Measurements from ENCODE around the gene SC5D. TPM values are rescaled to one million over a fixed set of nuclear protein-coding genes. Genes with fewer than 3 reads are reported as not detected.

The SC5D gene
- total RNA-seq, 2 experiments from 2014 or later, result 87.7 to 92.7 TPM

- no peaks in the 10 kb centered on the region for H3K27me3 Mint-ChIP-seq
- no peaks in the 10 kb centered on the region for H3K9me3 ChIP-seq (ENCODE audit: control insufficient read depth in 1 of 2, insufficient read depth in 1 of 2, low read length in 2 of 2)
- H3K9me3 Mint-ChIP-seq, result no peaks in the 10 kb centered on the region
- no peaks in the 10 kb centered on the region for H3K36me3 Mint-ChIP-seq (ENCODE audit: low read depth)
- H3K27ac ChIP-seq (ENCODE audit: low read depth in 1 of 2, low read length in 2 of 2), result no peak overlapping the region
- TF ChIP-seq CTCF (IDR thresholded peaks at IDR 0.05), result no peak
- H3K4me3 ChIP-seq (ENCODE audit: low read length), result no peak overlapping the region
- CTCF ChIA-PET, result interaction anchor here (2.4 kb wide), 1 partner anchor 269 kb away, joined by 7 read pairs; no protein-coding TSS in a partner anchor
- intact Hi-C loops (cut with DNase I, micrococcal nuclease), result loop anchor here (5.0 to 10.0 kb wide), 3 partner anchors 52 to 129 kb away; partner anchors contain the start of genes SORL1 (in 2 of the 2) and SORL1-AS1 (in 2 of the 2)
- peaks cover 33% of the 10 kb centered on the region for H3K4me1 Mint-ChIP-seq (ENCODE audit: low read depth)
- ATAC-seq (ENCODE audit: poor library complexity) (no peak), DNase-seq (no peak)
- peaks cover 15% of the 10 kb centered on the region for H3K4me1 ChIP-seq (ENCODE audit: insufficient read depth, low read length)
- H3K27me3 ChIP-seq (ENCODE audit: control insufficient read depth in 1 of 2, insufficient read depth in 2 of 2, low read length in 2 of 2), result no peaks in the 10 kb centered on the region
- H3K27ac Mint-ChIP-seq, result no peak overlapping the region
- POLR2A ChIA-PET, result interaction anchor here (0.6 to 0.8 kb wide), 2 partner anchors 71 to 127 kb away, joined by 3 read pairs; no protein-coding TSS in a partner anchor
- no peaks in the 10 kb centered on the region for H3K36me3 ChIP-seq (ENCODE audit: insufficient read depth, low read length)
- no peak overlapping the region for H3K4me3 Mint-ChIP-seq
These were observed 30.6 kb downstream of the SC5D start for GRCh38 chr11:121323046-121323607.

- Mint-ChIP-seq H3K4me1 (ENCODE audit: low read depth) (peaks cover 19% of the 10 kb centered on the region), H3K9me3 (no peaks in the 10 kb centered on the region), H3K27ac (no peak overlapping the region), H3K4me3 (no peak overlapping the region), H3K36me3 (ENCODE audit: low read depth) (no peaks in the 10 kb centered on the region), H3K27me3 (no peaks in the 10 kb centered on the region)
- no peaks in the 10 kb centered on the region for H3K9me3 ChIP-seq (ENCODE audit: control insufficient read depth in 1 of 2, insufficient read depth in 1 of 2, low read length in 2 of 2)
- CTCF ChIA-PET, result interaction anchor here (1.2 kb wide), 1 partner anchor 265 kb away, joined by 3 read pairs; no protein-coding TSS in a partner anchor
- H3K4me3 ChIP-seq (ENCODE audit: low read length), result no peak overlapping the region
- intact Hi-C loops (cut with DNase I, micrococcal nuclease), result loop anchor here in 1 of 2 experiments (10.0 kb wide), 2 partner anchors 49 to 99 kb away; no protein-coding TSS in a partner anchor
- peaks cover 26% of the 10 kb centered on the region for H3K4me1 ChIP-seq (ENCODE audit: insufficient read depth, low read length)
- no peak overlapping the region for H3K27ac ChIP-seq (ENCODE audit: low read depth in 1 of 2, low read length in 2 of 2)
- H3K27me3 ChIP-seq (ENCODE audit: control insufficient read depth in 1 of 2, insufficient read depth in 2 of 2, low read length in 2 of 2), result no peaks in the 10 kb centered on the region
- no peaks in the 10 kb centered on the region for H3K36me3 ChIP-seq (ENCODE audit: insufficient read depth, low read length)
- DNase-seq (no peak), ATAC-seq (ENCODE audit: poor library complexity) (no peak)
- no peak for TF ChIP-seq CTCF (IDR thresholded peaks at IDR 0.05)
- POLR2A ChIA-PET, result interaction anchor here (1.1 to 3.6 kb wide), 3 partner anchors 34 to 168 kb away, joined by 3 to 42 read pairs (median 3); partner anchors contain the start of genes SC5D, SORL1 and SORL1-AS1
These were observed 33.7 kb downstream of the SC5D start for GRCh38 chr11:121326230-121326629.

GRCh38 chr11:121327553-121327952 is 35.0 kb downstream of the SC5D start:
- Histone ChIP-seq H3K27ac (ENCODE audit: low read depth in 1 of 2, low read length in 2 of 2) (peak overlapping the region; percentile 14 to 66), H3K4me1 (ENCODE audit: insufficient read depth, low read length) (peaks cover 20% of the 10 kb centered on the region), H3K36me3 (ENCODE audit: insufficient read depth, low read length) (no peaks in the 10 kb centered on the region), H3K4me3 (ENCODE audit: low read length) (no peak overlapping the region), H3K9me3 (ENCODE audit: control insufficient read depth in 1 of 2, insufficient read depth in 1 of 2, low read length in 2 of 2) (no peaks in the 10 kb centered on the region), H3K27me3 (ENCODE audit: control insufficient read depth in 1 of 2, insufficient read depth in 2 of 2, low read length in 2 of 2) (no peaks in the 10 kb centered on the region)
- Mint-ChIP-seq H3K27ac (no peak overlapping the region), H3K9me3 (peaks cover 3% of the 10 kb centered on the region), H3K27me3 (no peaks in the 10 kb centered on the region), H3K36me3 (ENCODE audit: low read depth) (no peaks in the 10 kb centered on the region), H3K4me1 (ENCODE audit: low read depth) (peaks cover 11% of the 10 kb centered on the region), H3K4me3 (no peak overlapping the region)
- intact Hi-C loops (cut with DNase I, micrococcal nuclease), result loop anchor here in 1 of 2 experiments (10.0 kb wide), 2 partner anchors 47 to 97 kb away; no protein-coding TSS in a partner anchor
- DNase-seq (no peak), ATAC-seq (ENCODE audit: poor library complexity) (no peak)
- ChIA-PET CTCF (interaction anchor here (1.2 kb wide), 1 partner anchor 44 kb away, joined by 3 read pairs; no protein-coding TSS in a partner anchor), POLR2A (interaction anchor here (0.9 to 3.6 kb wide), 9 partner anchors 18 to 167 kb away, joined by 3 to 42 read pairs (median 4); partner anchors contain the start of genes SC5D, SORL1 and SORL1-AS1)
- no peak for TF ChIP-seq CTCF (IDR thresholded peaks at IDR 0.05)

All from CD4-positive, alpha-beta T cell (primary cell).